ENCODE measurements around the gene ABCC8. TPM values are rescaled to one million over a fixed set of nuclear protein-coding genes. Genes with fewer than 3 reads are reported as not detected.

ABCC8 gene
- total and polyA plus RNA-seq, 10 of the 15 experiments (the other 5 are each of a cell fraction or from before 2014, with no cell fraction given), result not detected

GRCh38 chr11:17350455-17351171 is 126.0 kb downstream of the ABCC8 start:
- FAIRE-seq (no peak), ATAC-seq (no peak), DNase-seq (ENCODE audit: low read depth, low spot score) (no peak)
- 75% methylated on average over 7 of the region's 7 CpGs for WGBS (ENCODE audit: insufficient coverage, insufficient replicate concordance, low lambda C conversion rate, missing lambda C conversion rate)
- TF ChIP-seq RB1 (IDR thresholded peaks at IDR 0.05; ENCODE audit: borderline replicate concordance), result no peak
- BruUV-seq (replicated peaks), result no TSS peak
- intact Hi-C loops (cut with micrococcal nuclease; ENCODE audit: unreplicated experiment), result loop anchor here (2.0 kb wide), 1 partner anchor 120 kb away; no protein-coding TSS in a partner anchor
- H3K4me2 ChIP-seq (ENCODE audit: control insufficient read depth, insufficient read depth), result no peak overlapping the region
- H3K27me3 ChIP-seq (replicated peaks in 1 of 2; ENCODE audit: control insufficient read depth in 2 of 2, insufficient read depth in 2 of 2, low read length in 1 of 2), result peaks cover 8 to 11% of the 10 kb centered on the region in 2 experiments; a peak in 3 of 4 replicates
- H3K79me2 ChIP-seq (ENCODE audit: control insufficient read depth, insufficient read depth, low read length), result no peaks in the 10 kb centered on the region
- ChIA-PET CTCF (interaction anchor here (0.9 kb wide), 1 partner anchor 121 kb away, joined by 5 read pairs; no protein-coding TSS in a partner anchor), POLR2A (no interaction called here), RAD21 (ENCODE audit: unreplicated experiment) (no interaction called here), SMC1A (ENCODE audit: uncharacterized antibody, unreplicated experiment) (no interaction called here)
- no peak overlapping the region for H3K9ac ChIP-seq (ENCODE audit: control insufficient read depth, insufficient read depth, low read length)
- in situ Hi-C loops (cut with MboI), result no loop called here
- H3K4me1 ChIP-seq (ENCODE audit: control insufficient read depth, insufficient read depth, low read length), result peaks cover 12% of the 10 kb centered on the region
- H3K9me3 ChIP-seq (replicated peaks; ENCODE audit: control insufficient read depth, insufficient read depth, low read length), result no peaks in the 10 kb centered on the region
- no peak overlapping the region for H3K4me3 ChIP-seq
- no peaks in the 10 kb centered on the region for H4K20me1 ChIP-seq (ENCODE audit: control insufficient read depth, insufficient read depth)
- H3K36me3 ChIP-seq (ENCODE audit: control insufficient read depth in 2 of 2, insufficient read depth in 2 of 2, low read length in 1 of 2), result no peaks in the 10 kb centered on the region
- H3K27ac ChIP-seq (ENCODE audit: control insufficient read depth, insufficient read depth), result no peak overlapping the region
- no peak overlapping the region for H2AFZ ChIP-seq (ENCODE audit: control insufficient read depth, low read depth, low read length)

GRCh38 chr11:17347676-17348075 is 129.0 kb downstream of the ABCC8 start:
- FAIRE-seq (no peak), DNase-seq (ENCODE audit: low read depth, low spot score) (no peak), ATAC-seq (no peak)
- no TSS peak for BruUV-seq (replicated peaks)
- peaks cover 9% of the 10 kb centered on the region for H3K4me1 ChIP-seq (ENCODE audit: control insufficient read depth, insufficient read depth, low read length)
- no peaks in the 10 kb centered on the region for H3K79me2 ChIP-seq (ENCODE audit: control insufficient read depth, insufficient read depth, low read length)
- H3K9ac ChIP-seq (ENCODE audit: control insufficient read depth, insufficient read depth, low read length), result no peak overlapping the region
- no peaks in the 10 kb centered on the region for H3K36me3 ChIP-seq (ENCODE audit: control insufficient read depth in 2 of 2, insufficient read depth in 2 of 2, low read length in 1 of 2)
- SMC1A ChIA-PET (ENCODE audit: uncharacterized antibody, unreplicated experiment), result no interaction called here
- in situ Hi-C loops (cut with MboI), result no loop called here
- intact Hi-C loops (cut with micrococcal nuclease; ENCODE audit: unreplicated experiment), result no loop called here
- H3K4me2 ChIP-seq (ENCODE audit: control insufficient read depth, insufficient read depth), result no peak overlapping the region
- no peak overlapping the region for H3K4me3 ChIP-seq
- 6% methylated on average over 1 of the region's 1 CpG for WGBS (ENCODE audit: insufficient coverage, insufficient replicate concordance, low lambda C conversion rate, missing lambda C conversion rate)
- no peaks in the 10 kb centered on the region for H4K20me1 ChIP-seq (ENCODE audit: control insufficient read depth, insufficient read depth)
- POLR2A ChIA-PET, result no interaction called here
- CTCF ChIA-PET, result interaction anchor here (0.6 to 1.5 kb wide), 3 partner anchors 28 to 197 kb away, joined by 3 to 5 read pairs (median 4); partner anchors contain the start of gene USH1C
- no peaks in the 10 kb centered on the region for H3K9me3 ChIP-seq (replicated peaks; ENCODE audit: control insufficient read depth, insufficient read depth, low read length)
- H3K27me3 ChIP-seq (replicated peaks in 1 of 2; ENCODE audit: control insufficient read depth in 2 of 2, insufficient read depth in 2 of 2, low read length in 1 of 2), result peaks cover 5 to 10% of the 10 kb centered on the region in 2 experiments; a peak in 3 of 4 replicates
- no peak overlapping the region for H3K27ac ChIP-seq (ENCODE audit: control insufficient read depth, insufficient read depth)
- RAD21 ChIA-PET (ENCODE audit: unreplicated experiment), result no interaction called here
- H2AFZ ChIP-seq (ENCODE audit: control insufficient read depth, low read depth, low read length), result no peak overlapping the region
- TF ChIP-seq CHD2 (IDR thresholded peaks at IDR 0.05; ENCODE audit: borderline replicate concordance, low read depth, low read length) (no peak), SMC3 (IDR thresholded peaks at IDR 0.05; ENCODE audit: borderline replicate concordance, low read length) (no peak), EED (IDR thresholded peaks at IDR 0.05; ENCODE audit: low read depth) (no peak), NRF1 (conservative IDR thresholded peaks at IDR 0.05; ENCODE audit: low read depth, low read length) (no peak), CBX5 (IDR thresholded peaks at IDR 0.05; ENCODE audit: low read depth) (no peak), WRNIP1 (IDR thresholded peaks at IDR 0.05; ENCODE audit: borderline replicate concordance, low read depth, low read length) (no peak), EZH2 (IDR thresholded peaks at IDR 0.05; ENCODE audit: borderline replicate concordance, control insufficient read depth, low read depth, low read length) (no peak), GABPA (IDR thresholded peaks at IDR 0.05; ENCODE audit: low read depth) (no peak), PRDM15 (CRISPR knock-in tag; IDR thresholded peaks at IDR 0.05) (no peak), LARP7 (IDR thresholded peaks at IDR 0.05) (no peak), PBX3 (IDR thresholded peaks at IDR 0.05; ENCODE audit: insufficient replicate concordance, low read depth, low read length) (no peak), SMARCA5 (IDR thresholded peaks at IDR 0.05) (no peak)
